ENCODE measurements around the gene ZFPL1. TPM values are rescaled to one million over a fixed set of nuclear protein-coding genes. Genes with fewer than 3 reads are reported as not detected.

Gene ZFPL1
- total and polyA plus RNA-seq, 9 of the 15 experiments (the other 6 are each of a cell fraction or from before 2014, with no cell fraction given): 3.7 to 37.5 (median 22.7) TPM

DNA sequence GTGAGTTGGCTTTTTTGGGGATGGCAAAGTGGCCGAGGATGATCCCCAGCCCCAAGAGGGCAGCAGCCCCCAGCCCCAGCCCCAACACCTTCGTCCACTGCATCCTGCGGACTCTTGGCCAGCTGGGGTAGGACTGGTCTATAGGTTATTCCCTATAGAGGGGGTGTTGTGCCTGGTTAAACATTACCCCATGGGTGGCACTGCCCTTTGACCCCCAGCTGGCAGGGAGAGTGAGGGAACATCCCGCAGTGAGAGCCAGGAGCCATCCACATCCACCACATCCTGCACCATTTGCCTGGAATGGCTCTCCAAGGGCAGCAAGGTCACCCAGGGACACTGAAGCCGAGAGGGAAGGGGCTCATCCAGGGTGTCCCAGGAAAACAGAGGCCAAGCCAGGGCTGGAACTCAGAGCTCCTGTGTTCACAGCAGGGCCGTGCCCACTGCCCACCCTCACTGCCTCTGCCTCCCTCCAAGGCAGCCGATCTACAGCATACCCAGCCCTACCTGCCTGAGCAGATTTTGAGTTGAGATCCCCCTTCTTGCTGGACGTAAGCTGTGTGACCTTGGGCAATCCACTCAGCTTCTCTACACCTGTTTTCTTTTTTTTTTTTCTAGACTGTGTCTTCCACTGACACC, 25.5 kb upstream of the ZFPL1 start, which contains the start of gene NAALADL1 (continued):
- TF ChIP-seq TAF7 (tag; IDR thresholded peaks at IDR 0.05) (no peak), ZNF232 (CRISPR knock-in tag; IDR thresholded peaks at IDR 0.05) (no peak)

DNA sequence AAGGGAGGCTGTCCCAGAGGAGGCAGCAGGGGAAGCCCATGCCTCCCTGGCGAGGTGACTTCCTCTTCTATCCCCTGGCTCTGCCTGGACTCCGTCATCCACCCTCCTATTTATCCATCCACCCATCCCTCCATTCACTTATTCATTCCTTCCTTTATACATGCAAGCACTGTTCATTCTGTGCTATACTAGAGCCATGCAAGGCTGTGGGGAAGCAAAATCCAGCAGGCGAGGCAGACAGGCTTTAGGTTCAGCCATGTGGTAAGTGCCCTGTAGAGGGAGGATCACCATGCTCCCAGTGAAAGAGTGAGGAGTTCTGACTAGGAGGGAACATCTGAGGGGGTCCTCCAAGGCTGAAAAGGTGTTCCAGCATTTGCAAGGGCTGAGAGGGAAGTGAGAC, 24.5 kb upstream of the ZFPL1 start:
- ATAC-seq: no peak
- 31% methylated on average over 3 of the region's 3 CpGs for WGBS (ENCODE audit: insufficient coverage, low coverage, missing lambda C conversion rate)
- no TSS peak for BruUV-seq (replicated peaks)
- H3K9me1 ChIP-seq (ENCODE audit: control insufficient read depth, insufficient read depth, low read length): no peaks in the 10 kb centered on the region
- H3K4me2 ChIP-seq (ENCODE audit: insufficient read depth, low read length): no peak overlapping the region
- H3K9me3 ChIP-seq (replicated peaks; ENCODE audit: control insufficient read depth, insufficient read depth, low read depth, low read length): no peaks in the 10 kb centered on the region
- no peaks in the 10 kb centered on the region for H4K20me1 ChIP-seq (replicated peaks; ENCODE audit: control insufficient read depth, insufficient read depth, low read length)
- TF ChIP-seq, protein P1, sequence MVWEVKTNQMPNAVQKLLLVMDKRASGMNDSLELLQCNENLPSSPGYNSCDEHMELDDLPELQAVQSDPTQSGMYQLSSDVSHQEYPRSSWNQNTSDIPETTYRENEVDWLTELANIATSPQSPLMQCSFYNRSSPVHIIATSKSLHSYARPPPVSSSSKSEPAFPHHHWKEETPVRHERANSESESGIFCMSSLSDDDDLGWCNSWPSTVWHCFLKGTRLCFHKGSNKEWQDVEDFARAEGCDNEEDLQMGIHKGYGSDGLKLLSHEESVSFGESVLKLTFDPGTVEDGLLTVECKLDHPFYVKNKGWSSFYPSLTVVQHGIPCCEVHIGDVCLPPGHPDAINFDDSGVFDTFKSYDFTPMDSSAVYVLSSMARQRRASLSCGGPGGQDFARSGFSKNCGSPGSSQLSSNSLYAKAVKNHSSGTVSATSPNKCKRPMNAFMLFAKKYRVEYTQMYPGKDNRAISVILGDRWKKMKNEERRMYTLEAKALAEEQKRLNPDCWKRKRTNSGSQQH (CRISPR knock-in tag; IDR thresholded peaks at IDR 0.05): no peak
- TF ChIP-seq MEF2A (IDR thresholded peaks at IDR 0.05; ENCODE audit: control insufficient read depth, low read depth, low read length) (no peak), SPI1 (IDR thresholded peaks at IDR 0.05; ENCODE audit: borderline replicate concordance, low read depth, low read length) (peak; percentile 36; the same call in 1 of the 2 replicates), ZC3H8 (IDR thresholded peaks at IDR 0.05) (no peak)
- no peak for DNase-seq (ENCODE audit: extremely low read depth in 1 of 4, low spot score in 3 of 4)
- no peak overlapping the region for H3K9ac ChIP-seq (ENCODE audit: insufficient read depth in 1 of 2, low read depth in 2 of 2, low read length in 2 of 2)
- H3K4me3 ChIP-seq: no peak overlapping the region
- intact Hi-C loops (cut with micrococcal nuclease) (no loop called here), in situ Hi-C loops (cut with MboI) (no loop called here)
- H3K27me3 ChIP-seq (ENCODE audit: control insufficient read depth in 2 of 2, insufficient read depth in 2 of 2, low read length in 2 of 2): no peaks in the 10 kb centered on the region; a peak in 1 of 5 replicates
- no peaks in the 10 kb centered on the region for H3K36me3 ChIP-seq (ENCODE audit: control insufficient read depth, insufficient read depth, low read length)
- H3K27ac ChIP-seq (ENCODE audit: extremely low read depth, low read depth, low read length): no peak overlapping the region
- no peaks in the 10 kb centered on the region for H3K79me2 ChIP-seq (ENCODE audit: control insufficient read depth, insufficient read depth, low read length)
- FAIRE-seq: no peak
- 0 out of 2 replicates have a peak overlapping the region, but pooled peaks have one; percentile 24 for H2AFZ ChIP-seq (ENCODE audit: low read depth, low read length)
- H3K4me1 ChIP-seq (replicated peaks in 1 of 2; ENCODE audit: control insufficient read depth in 2 of 2, insufficient read depth in 2 of 2, low read length in 2 of 2): peaks cover 14 to 22% of the 10 kb centered on the region in 2 experiments; a peak in 4 of 5 replicates
- POLR2A ChIA-PET: interaction anchor here (0.7 to 1.6 kb wide), 2 partner anchors 16 to 62 kb away, joined by 3 to 6 read pairs; partner anchors contain the start of genes FAU and MRPL49
- CTCF ChIA-PET (ENCODE audit: low intra/inter-chr PET ratio): interaction anchor here (0.5 kb wide), 1 partner anchor 273 kb away, joined by 3 read pairs; no protein-coding TSS in a partner anchor

Data from K562 (cell line).